Muscle layer of duodenum (tissue), 2 donors: ENCODE data around the gene OR51L1.

Experiments used
- H3K27ac ChIP-seq: one replicate; pipeline ENCODE4 v1.7.0; 2013; ENCODE audit warnings: mild to moderate bottlenecking, low read length
- H3K27me3 ChIP-seq: one replicate; pipeline ENCODE4 v1.7.0; 2013; ENCODE audit warnings: low read depth, mild to moderate bottlenecking, control low read depth, low read length
- H3K36me3 ChIP-seq, 2 donors: one replicate each; pipeline ENCODE4 v1.7.0; 2013; ENCODE audit warnings: low read length in 2 of 2, control low read depth in 1 of 2, mild to moderate bottlenecking in 1 of 2; ENCODE audit not compliant: insufficient read depth in 2 of 2, control insufficient read depth in 1 of 2
- H3K4me1 ChIP-seq, 2 donors: one replicate each; pipeline ENCODE4 v1.7.0; 2013; ENCODE audit warnings: low read length in 2 of 2, mild to moderate bottlenecking in 2 of 2, control low read depth in 1 of 2, moderate library complexity in 1 of 2; ENCODE audit not compliant: insufficient read depth in 2 of 2, control insufficient read depth in 1 of 2
- H3K4me3 ChIP-seq, 2 donors: one replicate each; pipeline ENCODE4 v1.7.0; 2013; ENCODE audit warnings: low read length in 2 of 2, low read depth in 1 of 2, mild to moderate bottlenecking in 1 of 2
- H3K9me3 ChIP-seq, 2 donors: one replicate each; pipeline ENCODE4 v1.7.0; 2013; ENCODE audit warnings: low read length in 2 of 2, control low read depth in 1 of 2, mild to moderate bottlenecking in 1 of 2; ENCODE audit not compliant: control insufficient read depth in 1 of 2
- donor health status: healthy.

Gene OR51L1

GRCh38 chr11:5007561-5007960 is 12.9 kb downstream of the OR51L1 start:
- no peak overlapping the region for H3K4me3 ChIP-seq
- no peaks in the 10 kb centered on the region for H3K4me1 ChIP-seq
- no peak overlapping the region for H3K27ac ChIP-seq
- no peaks in the 10 kb centered on the region for H3K9me3 ChIP-seq
- H3K27me3 ChIP-seq: no peaks in the 10 kb centered on the region
- no peaks in the 10 kb centered on the region for H3K36me3 ChIP-seq

- H3K4me3 ChIP-seq: no peak overlapping the region
- H3K27me3 ChIP-seq: no peaks in the 10 kb centered on the region
- H3K27ac ChIP-seq: no peak overlapping the region
- H3K9me3 ChIP-seq: no peaks in the 10 kb centered on the region
- no peaks in the 10 kb centered on the region for H3K36me3 ChIP-seq
- H3K4me1 ChIP-seq: no peaks in the 10 kb centered on the region
These were observed 16.6 kb downstream of the OR51L1 start for GRCh38 chr11:5011254-5011653.

GRCh38 chr11:5013012-5013411 is 18.4 kb downstream of the OR51L1 start:
- Histone ChIP-seq H3K4me3 (no peak overlapping the region), H3K9me3 (no peaks in the 10 kb centered on the region), H3K27ac (no peak overlapping the region), H3K4me1 (no peaks in the 10 kb centered on the region), H3K36me3 (no peaks in the 10 kb centered on the region), H3K27me3 (no peaks in the 10 kb centered on the region)

GRCh38 chr11:5021996-5022395 is 27.3 kb downstream of the OR51L1 start:
- Histone ChIP-seq H3K4me3 (no peak overlapping the region), H3K36me3 (no peaks in the 10 kb centered on the region), H3K27ac (no peak overlapping the region), H3K4me1 (no peaks in the 10 kb centered on the region), H3K27me3 (no peaks in the 10 kb centered on the region), H3K9me3 (peaks cover 8 to 18% of the 10 kb centered on the region in 2 donors)

- H3K4me1 ChIP-seq: no peaks in the 10 kb centered on the region
- no peaks in the 10 kb centered on the region for H3K36me3 ChIP-seq
- H3K27me3 ChIP-seq: no peaks in the 10 kb centered on the region
- H3K9me3 ChIP-seq: no peaks in the 10 kb centered on the region
- no peak overlapping the region for H3K4me3 ChIP-seq
- H3K27ac ChIP-seq: no peak overlapping the region
These were observed 42.0 kb downstream of the OR51L1 start for GRCh38 chr11:5036669-5037068.

GRCh38 chr11:5037926-5038325 is 43.3 kb downstream of the OR51L1 start:
- Histone ChIP-seq H3K27ac (no peak overlapping the region), H3K4me3 (no peak overlapping the region), H3K4me1 (no peaks in the 10 kb centered on the region), H3K27me3 (no peaks in the 10 kb centered on the region), H3K36me3 (no peaks in the 10 kb centered on the region), H3K9me3 (no peaks in the 10 kb centered on the region)

- H3K9me3 ChIP-seq: no peaks in the 10 kb centered on the region
- no peak overlapping the region for H3K27ac ChIP-seq
- H3K4me1 ChIP-seq: no peaks in the 10 kb centered on the region
- H3K27me3 ChIP-seq: no peaks in the 10 kb centered on the region
- H3K36me3 ChIP-seq: no peaks in the 10 kb centered on the region
- no peak overlapping the region for H3K4me3 ChIP-seq
These were observed 43.7 kb downstream of the OR51L1 start for GRCh38 chr11:5038341-5038740.

GRCh38 chr11:5040876-5041275 is 46.2 kb downstream of the OR51L1 start:
- H3K27me3 ChIP-seq: no peaks in the 10 kb centered on the region
- H3K4me3 ChIP-seq: no peak overlapping the region
- no peaks in the 10 kb centered on the region for H3K4me1 ChIP-seq
- no peak overlapping the region for H3K27ac ChIP-seq
- no peaks in the 10 kb centered on the region for H3K36me3 ChIP-seq
- no peaks in the 10 kb centered on the region for H3K9me3 ChIP-seq

GRCh38 chr11:5042091-5042490 is 47.4 kb downstream of the OR51L1 start:
- Histone ChIP-seq H3K27me3 (no peaks in the 10 kb centered on the region), H3K36me3 (no peaks in the 10 kb centered on the region), H3K4me1 (no peaks in the 10 kb centered on the region), H3K9me3 (no peaks in the 10 kb centered on the region), H3K27ac (no peak overlapping the region), H3K4me3 (no peak overlapping the region)

- no peaks in the 10 kb centered on the region for H3K27me3 ChIP-seq
- H3K4me3 ChIP-seq: no peak overlapping the region
- H3K9me3 ChIP-seq: no peaks in the 10 kb centered on the region
- H3K36me3 ChIP-seq: no peaks in the 10 kb centered on the region
- H3K4me1 ChIP-seq: no peaks in the 10 kb centered on the region
- H3K27ac ChIP-seq: no peak overlapping the region
These were observed 48.7 kb downstream of the OR51L1 start for GRCh38 chr11:5043380-5043779.

GRCh38 chr11:5046226-5046625 is 51.6 kb downstream of the OR51L1 start, which contains the start of gene OR52J3:
Gene OR52J3, plus strand, starts transcription at chr11:5046526. Its CDS starts 0 bp downstream, at chr11:5046526.
- H3K27ac ChIP-seq: no peak within 1 kb of the TSS
- H3K27me3 ChIP-seq: no peaks in the 10 kb centered on the region
- no peak within 1 kb of the TSS for H3K4me3 ChIP-seq
- H3K36me3 ChIP-seq: no peaks in the 10 kb centered on the region
- no peaks in the 10 kb centered on the region for H3K4me1 ChIP-seq
- no peaks in the 10 kb centered on the region for H3K9me3 ChIP-seq

GRCh38 chr11:5046754-5047330 is 52.2 kb downstream of the OR51L1 start:
- Histone ChIP-seq H3K4me1 (no peaks in the 10 kb centered on the region), H3K9me3 (no peaks in the 10 kb centered on the region), H3K36me3 (no peaks in the 10 kb centered on the region), H3K27ac (no peak overlapping the region), H3K4me3 (no peak overlapping the region), H3K27me3 (no peaks in the 10 kb centered on the region)
